Body of pancreas (tissue), 4 donors: Measurements from ENCODE around the gene DOCK3. TPM values are rescaled to one million over a fixed set of nuclear protein-coding genes. Genes with fewer than 3 reads are reported as not detected.

Experiments used
- ATAC-seq: fragments of 150-250 bp; one replicate; pipeline ENCODE4 v1.9.1; 2016
- DNase-seq, 4 donors: peaks; one replicate each; pipeline ENCODE4 v3.0.0-alpha.2; 2019
- H3K27ac ChIP-seq, 4 donors: fragments of 200-600 bp; sonication (generic); 1 replicate in 3 of 4; 2 replicates in 1 of 4; pipeline versions ENCODE4 v1.5.1 to v1.6.1; 2016 to 2019; ENCODE audit warnings: mild to moderate bottlenecking in 1 of 4, mixed read lengths in 1 of 4, moderate library complexity in 1 of 4
- H3K27me3 ChIP-seq, 2 donors: fragments of 200-600 bp; sonication (generic); one replicate each; pipeline ENCODE4 v1.6.0; 2016; ENCODE audit warnings: mild to moderate bottlenecking in 1 of 2
- H3K36me3 ChIP-seq, 2 donors: fragments of 200-600 bp; sonication (generic); replicated peaks in 1 of 2; 2 replicates each; pipeline ENCODE4 v1.5.1; 2016; ENCODE audit warnings: low read depth in 2 of 2; ENCODE audit not compliant: insufficient read depth in 1 of 2
- H3K4me1 ChIP-seq: fragments of 200-600 bp; sonication (generic); one replicate; pipeline ENCODE4 v1.6.0; 2016
- H3K4me3 ChIP-seq, 2 donors: fragments of 200-600 bp; sonication (generic); 1 replicate in 1 of 2; 2 replicates in 1 of 2; pipeline ENCODE4 v1.5.1; 2016 to 2019
- H3K9me3 ChIP-seq, 3 donors: fragments of 200-600 bp; sonication (generic); 1 replicate in 2 of 3; 2 replicates in 1 of 3; pipeline ENCODE4 v1.5.1; 2016
- POLR2A ChIP-seq, 3 donors: fragments of 450-650 bp; IDR thresholded peaks; one replicate each; pipeline ENCODE4 v1.6.1; 2016; ENCODE audit warnings: antibody characterized with exemption in 3 of 3, mild to moderate bottlenecking in 2 of 3
- WGBS, 2 donors: methylation state at CpG; one replicate each; pipeline ENCODE4 v1.1.5; 2017; 5-methylcytosine and 5-hydroxymethylcytosine counted together
- intact Hi-C: fragments of 100-400 bp; cut with DNase I; formaldehyde crosslinking; loops from one replicate; pipeline ENCODE4 v1.15.1; 2023
- total RNA-seq, 2 donors: library from RNA; depleted of rRNA; stranded (reverse); fragments of >200 nt; gene quantifications; one replicate each; pipeline ENCODE4 v1.1.0, GENCODE V29; 2016
- TF ChIP-seq, protein P1 (sequence below), 7 experiments: fragments of 450-650 bp in 4 of 7; fragments of 200-600 bp in 3 of 7; sonication (generic) in 3 of 7; IDR thresholded peaks; one replicate each; pipeline ENCODE4 v1.5.1; 2016 to 2019; ENCODE audit warnings: antibody characterized with exemption in 7 of 7

DOCK3 gene
- total RNA-seq, 2 donors from 2014 or later: 0.52 TPM; not detected in 1

DNA sequence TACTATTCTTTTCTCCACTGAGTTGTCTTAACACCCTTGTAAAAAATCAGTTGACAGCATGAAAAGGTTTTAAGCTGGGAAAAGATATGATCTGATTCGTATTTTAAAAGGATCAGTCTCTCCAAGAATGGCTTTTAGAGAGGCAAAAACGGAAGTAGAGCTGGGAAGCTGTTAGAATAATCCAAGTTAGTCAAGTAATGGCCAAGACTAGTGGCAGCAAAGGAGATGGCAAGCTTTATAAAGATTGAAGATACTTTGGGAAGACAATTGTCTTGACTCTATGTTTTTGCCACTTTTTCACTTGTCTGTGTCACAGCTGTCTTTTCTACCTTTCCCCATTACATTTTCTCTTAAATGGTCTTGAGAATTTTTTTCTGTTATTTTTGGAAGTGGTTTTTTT, 466.8 kb downstream of the DOCK3 start:
- no peak for ATAC-seq
- H3K4me1 ChIP-seq: no peaks in the 10 kb centered on the region
- H3K9me3 ChIP-seq: no peaks in the 10 kb centered on the region
- H3K36me3 ChIP-seq: no peaks in the 10 kb centered on the region
- H3K27me3 ChIP-seq: no peaks in the 10 kb centered on the region
- H3K4me3 ChIP-seq: no peak overlapping the region
- no peak overlapping the region for H3K27ac ChIP-seq
- intact Hi-C loops: no loop called here
- DNase-seq: no peak
- 34 to 55% methylated on average over 2 of the region's 2 CpGs for WGBS, 2 donors
- TF ChIP-seq, protein P1, sequence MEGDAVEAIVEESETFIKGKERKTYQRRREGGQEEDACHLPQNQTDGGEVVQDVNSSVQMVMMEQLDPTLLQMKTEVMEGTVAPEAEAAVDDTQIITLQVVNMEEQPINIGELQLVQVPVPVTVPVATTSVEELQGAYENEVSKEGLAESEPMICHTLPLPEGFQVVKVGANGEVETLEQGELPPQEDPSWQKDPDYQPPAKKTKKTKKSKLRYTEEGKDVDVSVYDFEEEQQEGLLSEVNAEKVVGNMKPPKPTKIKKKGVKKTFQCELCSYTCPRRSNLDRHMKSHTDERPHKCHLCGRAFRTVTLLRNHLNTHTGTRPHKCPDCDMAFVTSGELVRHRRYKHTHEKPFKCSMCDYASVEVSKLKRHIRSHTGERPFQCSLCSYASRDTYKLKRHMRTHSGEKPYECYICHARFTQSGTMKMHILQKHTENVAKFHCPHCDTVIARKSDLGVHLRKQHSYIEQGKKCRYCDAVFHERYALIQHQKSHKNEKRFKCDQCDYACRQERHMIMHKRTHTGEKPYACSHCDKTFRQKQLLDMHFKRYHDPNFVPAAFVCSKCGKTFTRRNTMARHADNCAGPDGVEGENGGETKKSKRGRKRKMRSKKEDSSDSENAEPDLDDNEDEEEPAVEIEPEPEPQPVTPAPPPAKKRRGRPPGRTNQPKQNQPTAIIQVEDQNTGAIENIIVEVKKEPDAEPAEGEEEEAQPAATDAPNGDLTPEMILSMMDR (IDR thresholded peaks at IDR 0.05): no peak
- TF ChIP-seq POLR2A (IDR thresholded peaks at IDR 0.05): no peak

DNA sequence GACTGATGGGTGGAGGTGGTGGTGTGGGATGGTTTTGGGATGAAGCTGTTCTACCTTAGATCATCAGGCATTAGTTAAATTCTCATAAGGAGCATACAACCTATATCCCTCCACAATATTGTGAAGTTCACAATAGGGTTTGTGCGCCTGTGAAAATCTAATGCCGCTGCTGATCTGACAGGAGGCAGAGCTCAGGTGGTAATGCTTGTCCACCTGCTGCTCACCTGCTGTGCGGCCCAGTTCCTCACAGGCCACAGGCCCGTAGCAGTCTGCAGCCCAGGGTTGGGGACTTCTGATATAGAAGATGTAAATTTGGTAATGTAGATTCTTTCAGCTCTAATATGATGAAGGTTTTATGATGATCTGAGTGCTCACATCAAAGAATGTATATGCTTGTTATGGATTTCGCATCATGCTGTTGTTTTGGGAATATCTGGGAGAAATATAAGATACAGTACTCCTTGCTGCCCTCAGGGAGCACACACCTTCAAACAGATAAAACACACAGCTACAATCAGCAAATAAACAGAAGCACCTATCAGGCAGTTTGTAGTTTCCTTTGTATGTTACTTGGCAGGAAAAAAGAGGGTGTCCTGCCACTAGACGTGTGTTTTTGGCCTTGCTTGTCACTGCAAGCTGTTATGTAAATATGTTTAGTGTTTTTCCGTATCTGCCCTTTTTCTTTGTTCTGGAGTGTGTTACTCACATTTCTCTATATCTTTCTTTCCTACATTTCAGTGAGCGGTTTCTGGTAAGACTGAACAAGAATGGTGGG, 471.3 kb downstream of the DOCK3 start:
- WGBS, 2 donors: 61 to 64% methylated on average over 4 to 8 of the region's 8 CpGs
- Histone ChIP-seq H3K9me3 (no peaks in the 10 kb centered on the region), H3K4me3 (no peak overlapping the region), H3K36me3 (no peaks in the 10 kb centered on the region), H3K27me3 (no peaks in the 10 kb centered on the region), H3K4me1 (no peaks in the 10 kb centered on the region), H3K27ac (no peak overlapping the region)
- ATAC-seq (no peak), DNase-seq (no peak)
- intact Hi-C loops: no loop called here
- TF ChIP-seq POLR2A (IDR thresholded peaks at IDR 0.05): no peak
- TF ChIP-seq, protein P1 (IDR thresholded peaks at IDR 0.05): no peak

DNA sequence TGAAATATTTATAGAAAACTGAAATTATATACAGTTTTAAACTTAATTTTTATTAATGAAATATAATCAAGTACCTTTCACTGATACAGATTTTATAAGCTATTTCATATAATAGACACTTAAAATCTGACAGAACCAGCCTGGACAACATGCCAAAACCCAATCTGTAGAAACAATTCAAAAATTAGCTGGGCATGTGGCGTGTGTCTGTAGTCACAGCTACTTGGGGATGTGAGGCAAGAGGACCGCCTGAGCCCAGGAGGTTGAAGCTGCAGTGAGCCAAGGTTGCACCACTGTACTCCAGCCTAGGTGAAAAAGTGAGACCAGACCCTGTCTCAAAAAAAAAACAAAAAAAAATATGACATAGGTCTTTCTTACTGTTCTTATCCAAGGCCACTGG, 472.1 kb downstream of the DOCK3 start:
- intact Hi-C loops: no loop called here

DNA sequence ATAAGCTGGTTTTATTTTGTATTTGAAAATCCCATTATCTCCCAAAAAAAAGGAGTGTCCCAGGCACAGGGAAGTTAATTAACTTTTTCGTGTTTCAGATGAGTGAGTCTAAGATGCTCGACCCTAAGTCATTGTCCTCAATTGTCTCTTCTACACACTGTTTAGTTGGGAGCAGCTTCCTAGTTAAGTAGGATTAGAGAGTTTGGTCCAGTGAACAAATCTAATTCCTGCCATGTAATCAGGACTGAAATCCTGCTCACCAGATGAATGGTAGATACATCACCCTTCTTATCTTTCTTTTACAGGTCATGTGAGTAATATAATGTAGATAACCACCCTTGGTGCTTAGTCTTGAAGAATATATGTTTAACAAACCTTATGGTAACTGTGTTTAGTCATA, 481.4 kb downstream of the DOCK3 start:
- Histone ChIP-seq H3K4me3 (no peak overlapping the region), H3K27ac (no peak overlapping the region), H3K27me3 (no peaks in the 10 kb centered on the region), H3K36me3 (no peaks in the 10 kb centered on the region), H3K4me1 (no peaks in the 10 kb centered on the region), H3K9me3 (no peaks in the 10 kb centered on the region)
- TF ChIP-seq, protein P1 (IDR thresholded peaks at IDR 0.05): no peak
- TF ChIP-seq POLR2A (IDR thresholded peaks at IDR 0.05): no peak
- ATAC-seq (no peak), DNase-seq (no peak)
- intact Hi-C loops: no loop called here
- WGBS, 2 donors: 56 to 60% methylated on average over 2 of the region's 2 CpGs

More for the DNA sequence above, 472.1 kb downstream of the DOCK3 start:
- ATAC-seq (no peak), DNase-seq (no peak)
- H3K4me1 ChIP-seq: no peaks in the 10 kb centered on the region
- no peak for TF ChIP-seq POLR2A (IDR thresholded peaks at IDR 0.05)
- TF ChIP-seq, protein P1 (IDR thresholded peaks at IDR 0.05): no peak
- no peaks in the 10 kb centered on the region for H3K36me3 ChIP-seq
- no peaks in the 10 kb centered on the region for H3K27me3 ChIP-seq
- no peak overlapping the region for H3K27ac ChIP-seq
- WGBS, 2 donors: 94 to 95% methylated on average over 2 of the region's 2 CpGs
- no peaks in the 10 kb centered on the region for H3K9me3 ChIP-seq
- no peak overlapping the region for H3K4me3 ChIP-seq

DNA sequence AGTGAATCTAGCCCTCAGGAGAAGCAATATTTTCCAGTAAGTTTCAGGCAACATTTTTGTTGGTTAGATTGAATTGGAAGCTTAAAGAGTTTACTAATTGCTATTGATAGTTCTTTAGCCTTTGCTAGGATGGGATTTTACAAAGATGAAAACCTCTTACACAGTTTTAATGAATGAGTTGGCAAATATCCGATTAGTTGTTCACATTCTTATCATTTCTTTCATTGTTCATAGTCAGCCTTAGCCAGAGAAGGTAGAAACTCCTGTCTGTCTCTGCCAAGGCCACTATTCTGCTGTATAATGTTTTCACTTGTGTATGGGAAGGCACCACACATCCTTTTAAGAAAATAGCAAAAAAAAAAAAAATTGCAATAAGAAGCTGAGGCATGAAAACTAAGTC, 488.3 kb downstream of the DOCK3 start:
- Histone ChIP-seq H3K4me3 (no peak overlapping the region), H3K36me3 (no peaks in the 10 kb centered on the region), H3K9me3 (no peaks in the 10 kb centered on the region), H3K27me3 (no peaks in the 10 kb centered on the region), H3K27ac (no peak overlapping the region), H3K4me1 (no peaks in the 10 kb centered on the region)
- intact Hi-C loops: no loop called here
- ATAC-seq (no peak), DNase-seq (no peak)
- 28 to 31% methylated on average over 1 of the region's 1 CpG for WGBS, 2 donors
- TF ChIP-seq POLR2A (IDR thresholded peaks at IDR 0.05): no peak
- TF ChIP-seq, protein P1 (IDR thresholded peaks at IDR 0.05): no peak
